A673 (cell line): ENCODE measurements around the gene DPYSL4. TPM values are rescaled to one million over a fixed set of nuclear protein-coding genes. Genes with fewer than 3 reads are reported as not detected.

ENCODE experiments used
- BruUV-seq: library from RNA; stranded (reverse); fragments of 400-500 nt; replicated peaks from 2 replicates; lab custom pipeline; 2021; lab: Mats Ljungman, UMichigan
- CTCF ChIA-PET: fragments of 300-600 bp; sonication (Branson Sonifier 250); formaldehyde crosslinking; loops from one replicate; lab custom pipeline; 2022; ENCODE audit warnings: antibody characterized with exemption; lab: Charles Lee
- POLR2A ChIA-PET: fragments of 300-600 bp; sonication (Branson Sonifier 250); formaldehyde crosslinking; loops from one replicate; lab custom pipeline; 2022; ENCODE audit warnings: antibody characterized with exemption; ENCODE audit not compliant: low non-redundant PET; lab: Charles Lee
- DNase-seq: peaks from one replicate; pipeline ENCODE4 v3.0.0-alpha.2; 2015; ENCODE audit warnings: low spot score
- H3K27ac ChIP-seq: fragments of 200-600 bp; sonication (generic); 2 replicates; pipeline ENCODE4 v1.5.1; 2016; ENCODE audit warnings: mixed run types, low read depth, mild to moderate bottlenecking, mixed read lengths, antibody characterized with exemption, low read length; ENCODE audit not compliant: poor library complexity, severe bottlenecking
- H3K27me3 ChIP-seq: fragments of 200-600 bp; sonication (generic); replicated peaks from 2 replicates; pipeline ENCODE4 v1.6.1; 2017; ENCODE audit warnings: mixed run types, low read depth, mild to moderate bottlenecking, mixed read lengths, antibody characterized with exemption, low read length; ENCODE audit not compliant: insufficient read depth, poor library complexity
- H3K36me3 ChIP-seq: fragments of 200-600 bp; sonication (generic); 2 replicates; pipeline ENCODE4 v1.6.1; 2016; ENCODE audit warnings: mixed run types, mild to moderate bottlenecking, mixed read lengths, antibody characterized with exemption, low read length; ENCODE audit not compliant: insufficient read depth, poor library complexity, severe bottlenecking
- H3K4me1 ChIP-seq: fragments of 200-600 bp; sonication (generic); 2 replicates; pipeline ENCODE4 v1.6.1; 2017; ENCODE audit warnings: mixed run types, mild to moderate bottlenecking, mixed read lengths, antibody characterized with exemption, low read length; ENCODE audit not compliant: insufficient read depth, poor library complexity, severe bottlenecking
- H3K4me3 ChIP-seq: fragments of 200-600 bp; sonication (generic); 2 replicates; pipeline ENCODE4 v1.5.1; 2016; ENCODE audit warnings: low read depth, mixed run types, mild to moderate bottlenecking, mixed read lengths, low read length; ENCODE audit not compliant: poor library complexity, severe bottlenecking
- H3K9me3 ChIP-seq: fragments of 200-600 bp; sonication (generic); 2 replicates; pipeline ENCODE4 v1.6.1; 2016; ENCODE audit warnings: mixed run types, low read depth, mild to moderate bottlenecking, mixed read lengths, antibody characterized with exemption, low read length; ENCODE audit not compliant: poor library complexity, severe bottlenecking
- CTCF ChIP-seq: fragments of 300-800, 200-600 bp; sonication (generic); conservative IDR thresholded peaks from 2 replicates; pipeline ENCODE4 v1.5.1; 2017; ENCODE audit warnings: low read depth, mild to moderate bottlenecking, antibody characterized with exemption, low read length, moderate library complexity, mixed read lengths
- EZH2 ChIP-seq: fragments of 200-600 bp; sonication (generic); IDR thresholded peaks from 2 replicates; pipeline ENCODE4 v1.6.1; 2017; ENCODE audit warnings: borderline replicate concordance, low read depth, mild to moderate bottlenecking, mixed read lengths, antibody characterized with exemption, low read length; ENCODE audit not compliant: poor library complexity, severe bottlenecking
- intact Hi-C: fragments of 100-400 bp; cut with micrococcal nuclease; formaldehyde crosslinking; loops from one replicate; pipeline ENCODE4 v1.10.0; 2022; ENCODE audit not compliant: unreplicated experiment
- total RNA-seq: library from RNA; stranded (reverse); gene quantifications from 2 replicates; pipeline ENCODE4 v1.2.3, GENCODE V29; 2021

The DPYSL4 gene
- total RNA-seq, 1 experiment from 2014 or later: 13.1 TPM

GRCh38 chr10:132149271-132149670 lies 37.5 kb upstream of the DPYSL4 start:
- Histone ChIP-seq H3K36me3 (no peaks in the 10 kb centered on the region), H3K4me1 (no peaks in the 10 kb centered on the region), H3K27ac (no peak overlapping the region), H3K9me3 (no peaks in the 10 kb centered on the region), H3K27me3 (no peaks in the 10 kb centered on the region), H3K4me3 (no peak overlapping the region)
- intact Hi-C loops: no loop called here
- POLR2A ChIA-PET: no interaction called here
- CTCF ChIA-PET: no interaction called here
- no TSS peak for BruUV-seq
- TF ChIP-seq CTCF (no peak), EZH2 (no peak)
- no peak for DNase-seq

GRCh38 chr10:132149917-132150316 lies 36.8 kb upstream of the DPYSL4 start:
- ChIA-PET POLR2A (no interaction called here), CTCF (no interaction called here)
- intact Hi-C loops: no loop called here

GRCh38 chr10:132150777-132151176 lies 36.0 kb upstream of the DPYSL4 start:
- DNase-seq: no peak
- Histone ChIP-seq H3K36me3 (no peaks in the 10 kb centered on the region), H3K4me3 (no peak overlapping the region), H3K9me3 (no peaks in the 10 kb centered on the region), H3K27ac (no peak overlapping the region), H3K27me3 (no peaks in the 10 kb centered on the region), H3K4me1 (no peaks in the 10 kb centered on the region)
- CTCF ChIA-PET: no interaction called here
- no peak for TF ChIP-seq CTCF
- TF ChIP-seq EZH2: no peak
- BruUV-seq: no TSS peak
- intact Hi-C loops: no loop called here
- POLR2A ChIA-PET: no interaction called here

More at GRCh38 chr10:132149917-132150316, 36.8 kb upstream of the DPYSL4 start:
- Histone ChIP-seq H3K4me3 (no peak overlapping the region), H3K36me3 (no peaks in the 10 kb centered on the region), H3K27ac (no peak overlapping the region), H3K27me3 (no peaks in the 10 kb centered on the region), H3K9me3 (no peaks in the 10 kb centered on the region), H3K4me1 (no peaks in the 10 kb centered on the region)
- BruUV-seq: no TSS peak
- TF ChIP-seq EZH2: no peak
- TF ChIP-seq CTCF: no peak
- no peak for DNase-seq
